ENCODE results near the gene GID8.

DNA sequence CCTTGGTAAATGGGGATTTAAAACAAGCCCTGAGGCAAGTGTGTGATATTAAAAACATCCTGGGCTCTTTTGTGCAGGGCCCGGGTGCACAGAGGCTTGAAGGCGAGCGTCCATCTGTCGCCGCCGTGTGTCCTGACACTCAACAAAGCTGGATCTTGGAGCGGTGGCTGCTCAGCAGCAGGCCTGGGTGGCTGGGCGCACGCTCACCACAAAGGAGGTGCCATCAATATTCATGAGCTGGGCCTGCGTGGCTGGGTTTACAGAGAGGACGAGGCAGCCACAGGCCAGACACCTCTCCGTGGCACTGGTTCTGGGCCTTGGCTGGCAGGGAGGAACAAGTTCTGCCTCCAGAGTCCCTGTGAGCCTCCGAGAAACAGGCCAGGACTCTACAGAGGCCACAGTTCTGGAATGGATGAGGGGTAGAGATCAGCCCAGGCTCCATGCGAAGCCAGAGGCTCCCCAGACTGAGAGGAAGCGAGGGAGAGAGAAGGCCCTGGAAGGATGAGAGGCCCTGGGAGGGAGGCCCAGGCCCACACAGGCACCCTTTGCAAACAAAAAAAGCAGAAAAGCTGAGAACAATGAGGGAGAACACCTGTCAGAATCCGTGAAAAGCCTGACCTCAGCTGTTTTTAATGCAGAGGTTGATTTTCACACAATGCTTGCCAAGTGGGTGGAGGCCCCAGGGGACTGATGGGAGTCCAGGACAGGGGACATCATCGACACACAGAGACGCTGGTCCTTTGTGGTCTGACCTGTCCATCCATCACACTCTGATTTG lies 46.9 kb downstream of the GID8 start:
- TF ChIP-seq, protein P1, sequence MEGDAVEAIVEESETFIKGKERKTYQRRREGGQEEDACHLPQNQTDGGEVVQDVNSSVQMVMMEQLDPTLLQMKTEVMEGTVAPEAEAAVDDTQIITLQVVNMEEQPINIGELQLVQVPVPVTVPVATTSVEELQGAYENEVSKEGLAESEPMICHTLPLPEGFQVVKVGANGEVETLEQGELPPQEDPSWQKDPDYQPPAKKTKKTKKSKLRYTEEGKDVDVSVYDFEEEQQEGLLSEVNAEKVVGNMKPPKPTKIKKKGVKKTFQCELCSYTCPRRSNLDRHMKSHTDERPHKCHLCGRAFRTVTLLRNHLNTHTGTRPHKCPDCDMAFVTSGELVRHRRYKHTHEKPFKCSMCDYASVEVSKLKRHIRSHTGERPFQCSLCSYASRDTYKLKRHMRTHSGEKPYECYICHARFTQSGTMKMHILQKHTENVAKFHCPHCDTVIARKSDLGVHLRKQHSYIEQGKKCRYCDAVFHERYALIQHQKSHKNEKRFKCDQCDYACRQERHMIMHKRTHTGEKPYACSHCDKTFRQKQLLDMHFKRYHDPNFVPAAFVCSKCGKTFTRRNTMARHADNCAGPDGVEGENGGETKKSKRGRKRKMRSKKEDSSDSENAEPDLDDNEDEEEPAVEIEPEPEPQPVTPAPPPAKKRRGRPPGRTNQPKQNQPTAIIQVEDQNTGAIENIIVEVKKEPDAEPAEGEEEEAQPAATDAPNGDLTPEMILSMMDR (conservative IDR thresholded peaks at IDR 0.05; ENCODE audit: low read depth in 2 of 2), result no peak
- TF ChIP-seq JUNB (IDR thresholded peaks at IDR 0.05; ENCODE audit: unreplicated experiment) (no peak), POLR2AphosphoS5 (IDR thresholded peaks at IDR 0.05; ENCODE audit: low read depth) (no peak), EZH2phosphoT487 (IDR thresholded peaks at IDR 0.05; ENCODE audit: unreplicated experiment) (no peak), NANOG (IDR thresholded peaks at IDR 0.05; ENCODE audit: borderline replicate concordance) (no peak), EZH2 (IDR thresholded peaks at IDR 0.05; ENCODE audit: low read depth, unreplicated experiment) (no peak), ZNF331 (CRISPR knock-in tag; IDR thresholded peaks at IDR 0.05; ENCODE audit: low read depth) (no peak), STAT1 (IDR thresholded peaks at IDR 0.05; ENCODE audit: unreplicated experiment) (no peak), CREB1 (CRISPR knock-in tag; IDR thresholded peaks at IDR 0.05; ENCODE audit: low read depth) (no peak)
- TF ChIP-seq, protein P2, sequence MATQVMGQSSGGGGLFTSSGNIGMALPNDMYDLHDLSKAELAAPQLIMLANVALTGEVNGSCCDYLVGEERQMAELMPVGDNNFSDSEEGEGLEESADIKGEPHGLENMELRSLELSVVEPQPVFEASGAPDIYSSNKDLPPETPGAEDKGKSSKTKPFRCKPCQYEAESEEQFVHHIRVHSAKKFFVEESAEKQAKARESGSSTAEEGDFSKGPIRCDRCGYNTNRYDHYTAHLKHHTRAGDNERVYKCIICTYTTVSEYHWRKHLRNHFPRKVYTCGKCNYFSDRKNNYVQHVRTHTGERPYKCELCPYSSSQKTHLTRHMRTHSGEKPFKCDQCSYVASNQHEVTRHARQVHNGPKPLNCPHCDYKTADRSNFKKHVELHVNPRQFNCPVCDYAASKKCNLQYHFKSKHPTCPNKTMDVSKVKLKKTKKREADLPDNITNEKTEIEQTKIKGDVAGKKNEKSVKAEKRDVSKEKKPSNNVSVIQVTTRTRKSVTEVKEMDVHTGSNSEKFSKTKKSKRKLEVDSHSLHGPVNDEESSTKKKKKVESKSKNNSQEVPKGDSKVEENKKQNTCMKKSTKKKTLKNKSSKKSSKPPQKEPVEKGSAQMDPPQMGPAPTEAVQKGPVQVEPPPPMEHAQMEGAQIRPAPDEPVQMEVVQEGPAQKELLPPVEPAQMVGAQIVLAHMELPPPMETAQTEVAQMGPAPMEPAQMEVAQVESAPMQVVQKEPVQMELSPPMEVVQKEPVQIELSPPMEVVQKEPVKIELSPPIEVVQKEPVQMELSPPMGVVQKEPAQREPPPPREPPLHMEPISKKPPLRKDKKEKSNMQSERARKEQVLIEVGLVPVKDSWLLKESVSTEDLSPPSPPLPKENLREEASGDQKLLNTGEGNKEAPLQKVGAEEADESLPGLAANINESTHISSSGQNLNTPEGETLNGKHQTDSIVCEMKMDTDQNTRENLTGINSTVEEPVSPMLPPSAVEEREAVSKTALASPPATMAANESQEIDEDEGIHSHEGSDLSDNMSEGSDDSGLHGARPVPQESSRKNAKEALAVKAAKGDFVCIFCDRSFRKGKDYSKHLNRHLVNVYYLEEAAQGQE (IDR thresholded peaks at IDR 0.05; ENCODE audit: unreplicated experiment), result no peak
- TF ChIP-seq, protein P3, sequence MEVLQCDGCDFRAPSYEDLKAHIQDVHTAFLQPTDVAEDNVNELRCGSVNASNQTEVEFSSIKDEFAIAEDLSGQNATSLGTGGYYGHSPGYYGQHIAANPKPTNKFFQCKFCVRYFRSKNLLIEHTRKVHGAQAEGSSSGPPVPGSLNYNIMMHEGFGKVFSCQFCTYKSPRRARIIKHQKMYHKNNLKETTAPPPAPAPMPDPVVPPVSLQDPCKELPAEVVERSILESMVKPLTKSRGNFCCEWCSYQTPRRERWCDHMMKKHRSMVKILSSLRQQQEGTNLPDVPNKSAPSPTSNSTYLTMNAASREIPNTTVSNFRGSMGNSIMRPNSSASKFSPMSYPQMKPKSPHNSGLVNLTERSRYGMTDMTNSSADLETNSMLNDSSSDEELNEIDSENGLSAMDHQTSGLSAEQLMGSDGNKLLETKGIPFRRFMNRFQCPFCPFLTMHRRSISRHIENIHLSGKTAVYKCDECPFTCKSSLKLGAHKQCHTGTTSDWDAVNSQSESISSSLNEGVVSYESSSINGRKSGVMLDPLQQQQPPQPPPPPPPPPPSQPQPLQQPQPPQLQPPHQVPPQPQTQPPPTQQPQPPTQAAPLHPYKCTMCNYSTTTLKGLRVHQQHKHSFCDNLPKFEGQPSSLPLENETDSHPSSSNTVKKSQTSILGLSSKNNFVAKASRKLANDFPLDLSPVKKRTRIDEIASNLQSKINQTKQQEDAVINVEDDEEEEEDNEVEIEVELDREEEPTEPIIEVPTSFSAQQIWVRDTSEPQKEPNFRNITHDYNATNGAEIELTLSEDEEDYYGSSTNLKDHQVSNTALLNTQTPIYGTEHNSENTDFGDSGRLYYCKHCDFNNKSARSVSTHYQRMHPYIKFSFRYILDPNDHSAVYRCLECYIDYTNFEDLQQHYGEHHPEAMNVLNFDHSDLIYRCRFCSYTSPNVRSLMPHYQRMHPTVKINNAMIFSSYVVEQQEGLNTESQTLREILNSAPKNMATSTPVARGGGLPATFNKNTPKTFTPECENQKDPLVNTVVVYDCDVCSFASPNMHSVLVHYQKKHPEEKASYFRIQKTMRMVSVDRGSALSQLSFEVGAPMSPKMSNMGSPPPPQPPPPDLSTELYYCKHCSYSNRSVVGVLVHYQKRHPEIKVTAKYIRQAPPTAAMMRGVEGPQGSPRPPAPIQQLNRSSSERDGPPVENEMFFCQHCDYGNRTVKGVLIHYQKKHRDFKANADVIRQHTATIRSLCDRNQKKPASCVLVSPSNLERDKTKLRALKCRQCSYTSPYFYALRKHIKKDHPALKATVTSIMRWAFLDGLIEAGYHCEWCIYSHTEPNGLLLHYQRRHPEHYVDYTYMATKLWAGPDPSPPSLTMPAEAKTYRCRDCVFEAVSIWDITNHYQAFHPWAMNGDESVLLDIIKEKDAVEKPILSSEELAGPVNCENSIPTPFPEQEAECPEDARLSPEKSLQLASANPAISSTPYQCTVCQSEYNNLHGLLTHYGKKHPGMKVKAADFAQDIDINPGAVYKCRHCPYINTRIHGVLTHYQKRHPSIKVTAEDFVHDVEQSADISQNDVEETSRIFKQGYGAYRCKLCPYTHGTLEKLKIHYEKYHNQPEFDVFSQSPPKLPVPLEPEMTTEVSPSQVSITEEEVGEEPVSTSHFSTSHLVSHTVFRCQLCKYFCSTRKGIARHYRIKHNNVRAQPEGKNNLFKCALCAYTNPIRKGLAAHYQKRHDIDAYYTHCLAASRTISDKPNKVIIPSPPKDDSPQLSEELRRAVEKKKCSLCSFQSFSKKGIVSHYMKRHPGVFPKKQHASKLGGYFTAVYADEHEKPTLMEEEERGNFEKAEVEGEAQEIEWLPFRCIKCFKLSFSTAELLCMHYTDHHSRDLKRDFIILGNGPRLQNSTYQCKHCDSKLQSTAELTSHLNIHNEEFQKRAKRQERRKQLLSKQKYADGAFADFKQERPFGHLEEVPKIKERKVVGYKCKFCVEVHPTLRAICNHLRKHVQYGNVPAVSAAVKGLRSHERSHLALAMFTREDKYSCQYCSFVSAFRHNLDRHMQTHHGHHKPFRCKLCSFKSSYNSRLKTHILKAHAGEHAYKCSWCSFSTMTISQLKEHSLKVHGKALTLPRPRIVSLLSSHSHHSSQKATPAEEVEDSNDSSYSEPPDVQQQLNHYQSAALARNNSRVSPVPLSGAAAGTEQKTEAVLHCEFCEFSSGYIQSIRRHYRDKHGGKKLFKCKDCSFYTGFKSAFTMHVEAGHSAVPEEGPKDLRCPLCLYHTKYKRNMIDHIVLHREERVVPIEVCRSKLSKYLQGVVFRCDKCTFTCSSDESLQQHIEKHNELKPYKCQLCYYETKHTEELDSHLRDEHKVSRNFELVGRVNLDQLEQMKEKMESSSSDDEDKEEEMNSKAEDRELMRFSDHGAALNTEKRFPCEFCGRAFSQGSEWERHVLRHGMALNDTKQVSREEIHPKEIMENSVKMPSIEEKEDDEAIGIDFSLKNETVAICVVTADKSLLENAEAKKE (CRISPR knock-in tag; IDR thresholded peaks at IDR 0.05), result no peak
- TF ChIP-seq, protein P4, sequence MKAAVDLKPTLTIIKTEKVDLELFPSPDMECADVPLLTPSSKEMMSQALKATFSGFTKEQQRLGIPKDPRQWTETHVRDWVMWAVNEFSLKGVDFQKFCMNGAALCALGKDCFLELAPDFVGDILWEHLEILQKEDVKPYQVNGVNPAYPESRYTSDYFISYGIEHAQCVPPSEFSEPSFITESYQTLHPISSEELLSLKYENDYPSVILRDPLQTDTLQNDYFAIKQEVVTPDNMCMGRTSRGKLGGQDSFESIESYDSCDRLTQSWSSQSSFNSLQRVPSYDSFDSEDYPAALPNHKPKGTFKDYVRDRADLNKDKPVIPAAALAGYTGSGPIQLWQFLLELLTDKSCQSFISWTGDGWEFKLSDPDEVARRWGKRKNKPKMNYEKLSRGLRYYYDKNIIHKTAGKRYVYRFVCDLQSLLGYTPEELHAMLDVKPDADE (IDR thresholded peaks at IDR 0.05), result no peak

All from GM23338 (cell line).